Sigmoid colon (tissue), 4 donors: Measurements from ENCODE around the gene ZNF681.
"Not testable (repeated sequence)": the region's sequence is repeated elsewhere in the genome, so short reads cannot be mapped to it uniquely, and the experiment has no call there.

ENCODE experiments used
- CTCF ChIP-seq, 4 experiments: fragments of 450-650 bp in 3 of 4; fragments of 200-600 bp in 1 of 4; IDR thresholded peaks; one replicate each; pipeline ENCODE4 v1.5.1; 2016 to 2019; ENCODE audit warnings: antibody characterized with exemption in 4 of 4, mild to moderate bottlenecking in 3 of 4, moderate library complexity in 2 of 4
- POLR2A ChIP-seq, 2 donors: fragments of 450-650 bp; IDR thresholded peaks; one replicate each; pipeline ENCODE4 v1.6.1; 2016; ENCODE audit warnings: antibody characterized with exemption in 2 of 2, mild to moderate bottlenecking in 2 of 2, moderate library complexity in 2 of 2
- POLR2AphosphoS5 ChIP-seq, 4 donors: sonication (generic); formaldehyde crosslinking; IDR thresholded peaks; one replicate each; pipeline ENCODE4 v1.6.1; 2017; ENCODE audit warnings: antibody characterized with exemption in 4 of 4

DNA sequence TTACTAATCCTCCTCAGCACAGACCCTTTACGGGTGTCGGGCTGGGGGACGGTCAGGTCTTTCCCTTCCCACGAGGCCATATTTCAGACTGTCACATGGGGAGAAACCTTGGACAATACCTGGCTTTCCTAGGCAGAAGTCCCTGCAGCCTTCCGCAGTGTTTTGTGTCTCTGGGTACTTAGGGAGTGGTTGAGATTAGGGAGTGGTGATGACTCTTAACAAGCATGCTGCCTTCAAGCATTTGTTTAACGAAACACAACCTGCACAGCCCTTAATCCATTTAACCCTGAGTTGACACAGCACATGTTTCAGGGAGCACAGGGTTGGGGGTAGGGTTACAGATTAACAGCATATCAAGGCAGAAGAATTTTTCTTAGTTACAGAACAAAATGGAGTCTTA lies 34.5 kb downstream of the ZNF681 start:
- TF ChIP-seq POLR2AphosphoS5, CTCF, POLR2A (IDR thresholded peaks at IDR 0.05): not testable (repeated sequence)
